GM12874 (cell line): Measurements from ENCODE around the gene PIP5K1B.

Experiments
- CTCF ChIP-seq: IDR thresholded peaks from 2 replicates; pipeline ENCODE4 v1.5.1; 2011; ENCODE audit warnings: low read depth, mild to moderate bottlenecking, control low read depth, low read length, moderate library complexity; ENCODE audit not compliant: insufficient read depth

Gene PIP5K1B

GRCh38 chr9:68844631-68845612 is 139.9 kb downstream of the PIP5K1B start:
- peak; percentile 69 for TF ChIP-seq CTCF

- no peak for TF ChIP-seq CTCF
Observed at GRCh38 chr9:68847765-68848164, 142.7 kb downstream of the PIP5K1B start.

GRCh38 chr9:68851657-68852056 is 146.6 kb downstream of the PIP5K1B start:
- no peak for TF ChIP-seq CTCF

GRCh38 chr9:68852941-68853340 is 147.9 kb downstream of the PIP5K1B start:
- no peak for TF ChIP-seq CTCF

- TF ChIP-seq CTCF, result no peak
Observed at GRCh38 chr9:68859347-68859746, 154.3 kb downstream of the PIP5K1B start.

GRCh38 chr9:68860419-68860818 is 155.4 kb downstream of the PIP5K1B start:
- TF ChIP-seq CTCF, result no peak

GRCh38 chr9:68861436-68861835 is 156.4 kb downstream of the PIP5K1B start:
- no peak for TF ChIP-seq CTCF
